Measurements from ENCODE around the gene C19orf38.

C19orf38 gene

DNA sequence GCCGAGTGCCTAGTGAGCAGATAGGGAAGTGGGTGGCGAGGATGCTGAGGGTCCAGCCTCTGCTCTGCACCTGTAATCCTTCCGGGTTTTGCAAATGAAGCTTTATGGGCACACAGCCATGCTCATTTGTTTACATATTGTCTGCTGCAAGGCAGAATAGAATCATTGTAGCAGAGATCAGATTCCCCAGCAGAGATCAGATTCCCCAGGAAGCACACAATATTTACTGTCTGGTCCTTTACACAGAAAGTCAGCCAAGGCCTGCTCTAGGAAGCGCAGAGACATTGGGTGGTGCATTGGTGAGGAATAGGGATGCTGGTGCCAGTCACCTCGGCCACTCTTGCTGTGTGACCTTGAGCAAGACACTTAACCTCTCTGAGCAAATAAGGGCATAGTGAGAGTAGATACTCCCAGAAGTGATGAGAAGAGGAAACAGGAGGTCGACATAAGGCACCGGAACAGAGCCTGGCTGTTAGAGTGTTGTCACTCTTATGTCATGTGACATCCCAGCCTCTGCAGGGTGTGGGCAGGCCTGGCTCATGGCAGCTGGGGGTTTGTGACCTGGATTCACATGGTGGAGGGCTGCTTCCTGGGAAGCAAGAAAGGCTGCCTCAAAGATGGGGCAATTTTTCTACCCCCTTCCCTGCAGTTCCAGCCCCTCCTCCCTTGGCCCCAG, 48.8 kb downstream of the C19orf38 start:
- DNase-seq (ENCODE audit: low read depth in 2 of 2), result no peak
- TF ChIP-seq, protein P1, sequence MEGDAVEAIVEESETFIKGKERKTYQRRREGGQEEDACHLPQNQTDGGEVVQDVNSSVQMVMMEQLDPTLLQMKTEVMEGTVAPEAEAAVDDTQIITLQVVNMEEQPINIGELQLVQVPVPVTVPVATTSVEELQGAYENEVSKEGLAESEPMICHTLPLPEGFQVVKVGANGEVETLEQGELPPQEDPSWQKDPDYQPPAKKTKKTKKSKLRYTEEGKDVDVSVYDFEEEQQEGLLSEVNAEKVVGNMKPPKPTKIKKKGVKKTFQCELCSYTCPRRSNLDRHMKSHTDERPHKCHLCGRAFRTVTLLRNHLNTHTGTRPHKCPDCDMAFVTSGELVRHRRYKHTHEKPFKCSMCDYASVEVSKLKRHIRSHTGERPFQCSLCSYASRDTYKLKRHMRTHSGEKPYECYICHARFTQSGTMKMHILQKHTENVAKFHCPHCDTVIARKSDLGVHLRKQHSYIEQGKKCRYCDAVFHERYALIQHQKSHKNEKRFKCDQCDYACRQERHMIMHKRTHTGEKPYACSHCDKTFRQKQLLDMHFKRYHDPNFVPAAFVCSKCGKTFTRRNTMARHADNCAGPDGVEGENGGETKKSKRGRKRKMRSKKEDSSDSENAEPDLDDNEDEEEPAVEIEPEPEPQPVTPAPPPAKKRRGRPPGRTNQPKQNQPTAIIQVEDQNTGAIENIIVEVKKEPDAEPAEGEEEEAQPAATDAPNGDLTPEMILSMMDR (IDR thresholded peaks at IDR 0.05; ENCODE audit: low read depth, low read length), result no peak

DNA sequence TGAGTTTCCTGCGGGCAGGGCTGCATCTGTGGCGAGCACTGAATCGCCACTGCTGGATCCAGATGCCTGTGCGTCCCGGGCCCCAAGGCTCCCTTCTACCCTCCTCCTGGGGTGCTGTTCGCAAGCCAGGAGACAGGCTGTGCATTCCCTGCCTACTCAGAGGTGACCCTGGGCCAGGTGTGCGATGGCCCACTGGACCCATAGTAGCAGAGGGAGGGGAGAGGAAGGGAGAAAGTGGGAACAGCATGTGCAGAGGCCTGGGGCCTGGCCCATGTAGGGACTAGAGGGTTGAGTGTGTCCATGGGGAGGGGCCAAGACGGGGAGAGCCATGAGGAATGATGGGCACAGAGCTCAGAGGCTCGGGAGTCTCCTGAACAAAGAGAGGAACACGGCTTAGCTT, 50.4 kb downstream of the C19orf38 start:
- TF ChIP-seq, protein P1 (IDR thresholded peaks at IDR 0.05; ENCODE audit: low read depth, low read length), result no peak
- no peak for DNase-seq (ENCODE audit: low read depth in 2 of 2)
- H3K4me3 ChIP-seq (replicated peaks in 1 of 2; ENCODE audit: low read depth in 2 of 2, low read length in 2 of 2), result no peak overlapping the region

More for the DNA sequence above, 48.8 kb downstream of the C19orf38 start:
- H3K4me3 ChIP-seq (replicated peaks in 1 of 2; ENCODE audit: low read depth in 2 of 2, low read length in 2 of 2), result no peak overlapping the region

GRCh38 chr19:10899151-10899653, 51.0 kb downstream of the C19orf38 start:
- no peak overlapping the region for H3K4me3 ChIP-seq (replicated peaks in 1 of 2; ENCODE audit: low read depth in 2 of 2, low read length in 2 of 2)
- TF ChIP-seq, protein P1 (IDR thresholded peaks at IDR 0.05; ENCODE audit: low read depth, low read length), result no peak
- DNase-seq (ENCODE audit: low read depth in 2 of 2), result no peak

DNA sequence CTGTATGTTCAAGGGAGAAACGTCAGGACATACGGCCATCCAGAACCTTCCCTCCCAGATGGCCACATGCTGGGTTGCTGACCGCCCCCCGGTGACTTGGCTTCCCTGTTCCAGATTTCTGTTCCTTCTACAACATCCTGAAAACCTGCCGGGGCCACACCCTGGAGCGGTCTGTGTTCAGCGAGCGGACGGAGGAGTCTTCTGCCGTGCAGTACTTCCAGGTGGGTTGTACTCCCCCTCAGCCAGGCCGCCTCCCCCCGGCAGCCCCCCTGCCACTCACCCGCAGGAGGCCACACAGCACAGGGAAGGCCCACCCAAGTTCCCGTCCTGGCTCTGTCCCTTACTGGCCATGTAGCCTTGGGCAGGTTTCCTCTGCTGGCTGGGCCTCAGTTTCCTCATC, 59.7 kb downstream of the C19orf38 start:
- TF ChIP-seq, protein P1 (IDR thresholded peaks at IDR 0.05; ENCODE audit: low read depth, low read length), result no peak
- DNase-seq (ENCODE audit: low read depth in 2 of 2), result no peak
- H3K4me3 ChIP-seq (replicated peaks in 1 of 2; ENCODE audit: low read depth in 2 of 2, low read length in 2 of 2), result no peak overlapping the region

DNA sequence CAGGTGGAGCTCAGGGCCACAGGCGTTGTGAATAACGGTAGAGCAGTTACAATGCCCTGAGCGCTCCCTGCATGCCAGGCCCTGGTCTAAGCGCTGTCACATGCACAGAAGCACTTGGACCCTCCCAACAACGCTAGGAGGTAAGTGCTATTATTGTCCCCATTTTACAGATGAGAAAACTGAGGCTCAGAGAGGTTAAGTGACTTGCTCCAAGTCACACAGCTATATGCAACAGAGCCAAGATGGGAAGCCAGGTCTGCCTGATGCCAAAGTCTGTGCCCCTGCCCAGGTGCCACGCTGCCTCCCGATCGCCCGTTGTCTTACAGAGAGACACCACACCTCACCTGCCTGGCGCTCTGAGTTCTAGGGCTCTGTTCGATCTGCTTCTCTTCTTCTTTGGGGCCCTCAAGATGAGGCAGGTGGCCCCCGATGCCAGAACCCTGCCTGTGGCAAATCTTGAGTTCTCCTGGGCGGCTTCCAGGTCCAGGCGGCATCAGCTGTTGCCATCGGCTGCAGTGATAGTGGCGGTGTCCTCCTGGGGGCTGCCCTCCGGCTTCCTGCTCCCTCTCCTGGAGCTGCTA, 60.3 kb downstream of the C19orf38 start:
- H3K4me3 ChIP-seq (replicated peaks in 1 of 2; ENCODE audit: low read depth in 2 of 2, low read length in 2 of 2), result no peak overlapping the region
- TF ChIP-seq, protein P1 (IDR thresholded peaks at IDR 0.05; ENCODE audit: low read depth, low read length), result no peak
- no peak for DNase-seq (ENCODE audit: low read depth in 2 of 2)

- no peak for DNase-seq (ENCODE audit: low read depth in 2 of 2)
- no peak overlapping the region for H3K4me3 ChIP-seq (replicated peaks in 1 of 2; ENCODE audit: low read depth in 2 of 2, low read length in 2 of 2)
- TF ChIP-seq, protein P1 (IDR thresholded peaks at IDR 0.05; ENCODE audit: low read depth, low read length), result no peak
These were observed 63.6 kb downstream of the C19orf38 start for GRCh38 chr19:10911579-10912363.
